Right lobe of liver (tissue), 4 donors: ENCODE results near the gene CALML6.

Source experiments
- CTCF ChIP-seq, 4 donors: fragments of 200-600 bp in 3 of 4; fragments of 450-650 bp in 1 of 4; IDR thresholded peaks; one replicate each; pipeline versions ENCODE4 v1.5.1 to v1.8.0; 2016 to 2022; ENCODE audit warnings: antibody characterized with exemption in 4 of 4, mild to moderate bottlenecking in 2 of 4
- POLR2A ChIP-seq: fragments of 450-650 bp; IDR thresholded peaks from one replicate; pipeline ENCODE4 v1.6.1; 2017; ENCODE audit warnings: antibody characterized with exemption, mild to moderate bottlenecking
- donor health status: DM: no; HTN: no; CAD: no.
- donor health status: DM: no; HTN: no; CAD: no.
- donor health status: DM: no; HTN: yes; CAD: no.

GRCh38 chr1:1962752-1963151 is 47.7 kb downstream of the CALML6 start:
- no peak for TF ChIP-seq CTCF (IDR thresholded peaks at IDR 0.05)
- no peak for TF ChIP-seq POLR2A
